ENCODE data around the gene IPO11. TPM values are rescaled to one million over a fixed set of nuclear protein-coding genes. Genes with fewer than 3 reads are reported as not detected.

The IPO11 gene
- total RNA-seq, 1 donor from 2014 or later = 20.2 TPM

GRCh38 chr5:62542720-62543119 lies 130.2 kb downstream of the IPO11 start:
- Mint-ChIP-seq H3K4me1 (ENCODE audit: low read depth) (no peaks in the 10 kb centered on the region), H3K4me3 (ENCODE audit: unreplicated experiment) (no peak overlapping the region), H3K9me3 (ENCODE audit: low read depth) (peaks cover 4% of the 10 kb centered on the region), H3K27me3 (ENCODE audit: low read depth) (no peaks in the 10 kb centered on the region), H3K27ac (ENCODE audit: unreplicated experiment) (no peak overlapping the region), H3K36me3 (ENCODE audit: low read depth) (peaks cover 19% of the 10 kb centered on the region)
- TF ChIP-seq CTCF (IDR thresholded peaks at IDR 0.05) = no peak
- DNase-seq (ENCODE audit: low spot score) = no peak

- H3K4me1 Mint-ChIP-seq (ENCODE audit: low read depth) = no peaks in the 10 kb centered on the region
- peaks cover 4% of the 10 kb centered on the region for H3K9me3 Mint-ChIP-seq (ENCODE audit: low read depth)
- TF ChIP-seq CTCF (IDR thresholded peaks at IDR 0.05) = no peak
- DNase-seq (ENCODE audit: low spot score) = no peak
- H3K27ac Mint-ChIP-seq (ENCODE audit: unreplicated experiment) = no peak overlapping the region
- H3K4me3 Mint-ChIP-seq (ENCODE audit: unreplicated experiment) = no peak overlapping the region
- H3K36me3 Mint-ChIP-seq (ENCODE audit: low read depth) = peaks cover 14% of the 10 kb centered on the region
- H3K27me3 Mint-ChIP-seq (ENCODE audit: low read depth) = no peaks in the 10 kb centered on the region
Measured at GRCh38 chr5:62547945-62548630, 135.5 kb downstream of the IPO11 start.

GRCh38 chr5:62550103-62550502 lies 137.5 kb downstream of the IPO11 start:
- Mint-ChIP-seq H3K27ac (ENCODE audit: unreplicated experiment) (no peak overlapping the region), H3K9me3 (ENCODE audit: low read depth) (no peaks in the 10 kb centered on the region), H3K4me3 (ENCODE audit: unreplicated experiment) (no peak overlapping the region), H3K36me3 (ENCODE audit: low read depth) (peaks cover 2% of the 10 kb centered on the region), H3K27me3 (ENCODE audit: low read depth) (no peaks in the 10 kb centered on the region), H3K4me1 (ENCODE audit: low read depth) (no peaks in the 10 kb centered on the region)
- no peak for TF ChIP-seq CTCF (IDR thresholded peaks at IDR 0.05)
- DNase-seq (ENCODE audit: low spot score) = no peak

- no peaks in the 10 kb centered on the region for H3K27me3 Mint-ChIP-seq (ENCODE audit: low read depth)
- H3K27ac Mint-ChIP-seq (ENCODE audit: unreplicated experiment) = no peak overlapping the region
- no peaks in the 10 kb centered on the region for H3K4me1 Mint-ChIP-seq (ENCODE audit: low read depth)
- H3K36me3 Mint-ChIP-seq (ENCODE audit: low read depth) = peaks cover 5% of the 10 kb centered on the region
- no peak for DNase-seq (ENCODE audit: low spot score)
- no peaks in the 10 kb centered on the region for H3K9me3 Mint-ChIP-seq (ENCODE audit: low read depth)
- H3K4me3 Mint-ChIP-seq (ENCODE audit: unreplicated experiment) = no peak overlapping the region
- TF ChIP-seq CTCF (IDR thresholded peaks at IDR 0.05) = no peak
Measured at GRCh38 chr5:62555930-62556329, 143.4 kb downstream of the IPO11 start.

- Mint-ChIP-seq H3K4me1 (ENCODE audit: low read depth) (no peaks in the 10 kb centered on the region), H3K27me3 (ENCODE audit: low read depth) (no peaks in the 10 kb centered on the region), H3K9me3 (ENCODE audit: low read depth) (no peaks in the 10 kb centered on the region), H3K4me3 (ENCODE audit: unreplicated experiment) (no peak overlapping the region), H3K36me3 (ENCODE audit: low read depth) (peaks cover 6% of the 10 kb centered on the region), H3K27ac (ENCODE audit: unreplicated experiment) (no peak overlapping the region)
- DNase-seq (ENCODE audit: low spot score) = no peak
- no peak for TF ChIP-seq CTCF (IDR thresholded peaks at IDR 0.05)
Measured at GRCh38 chr5:62558941-62559340, 146.4 kb downstream of the IPO11 start.

All from chondrocyte (in vitro differentiated cells).